GM12874 (cell line): ENCODE results near the gene CIROP.

ENCODE experiments used
- CTCF ChIP-seq: IDR thresholded peaks from 2 replicates; pipeline ENCODE4 v1.5.1; 2011; ENCODE audit warnings: low read depth, mild to moderate bottlenecking, control low read depth, low read length, moderate library complexity; ENCODE audit not compliant: insufficient read depth

Gene CIROP

GRCh38 chr14:23115918-23116317 lies 11.1 kb upstream of the CIROP start:
- no peak for TF ChIP-seq CTCF

GRCh38 chr14:23115039-23115731 lies 10.4 kb upstream of the CIROP start:
- no peak for TF ChIP-seq CTCF

- no peak for TF ChIP-seq CTCF
Observed at GRCh38 chr14:23114669-23115038, 9.9 kb upstream of the CIROP start.

GRCh38 chr14:23114120-23114458 lies 9.3 kb upstream of the CIROP start:
- TF ChIP-seq CTCF, result no peak

- no peak for TF ChIP-seq CTCF
Observed at GRCh38 chr14:23113431-23114119, 8.8 kb upstream of the CIROP start.

GRCh38 chr14:23112359-23113178 lies 7.8 kb upstream of the CIROP start:
- no peak for TF ChIP-seq CTCF

- no peak for TF ChIP-seq CTCF
Observed at GRCh38 chr14:23110579-23111365, 6.0 kb upstream of the CIROP start.
